ENCODE measurements around the gene OR51L1. TPM values are rescaled to one million over a fixed set of nuclear protein-coding genes. Genes with fewer than 3 reads are reported as not detected.

OR51L1 gene
- total and polyA plus RNA-seq, 2 of the 8 experiments (the other 6 are each of a cell fraction or from before 2014, with no cell fraction given): not detected

DNA sequence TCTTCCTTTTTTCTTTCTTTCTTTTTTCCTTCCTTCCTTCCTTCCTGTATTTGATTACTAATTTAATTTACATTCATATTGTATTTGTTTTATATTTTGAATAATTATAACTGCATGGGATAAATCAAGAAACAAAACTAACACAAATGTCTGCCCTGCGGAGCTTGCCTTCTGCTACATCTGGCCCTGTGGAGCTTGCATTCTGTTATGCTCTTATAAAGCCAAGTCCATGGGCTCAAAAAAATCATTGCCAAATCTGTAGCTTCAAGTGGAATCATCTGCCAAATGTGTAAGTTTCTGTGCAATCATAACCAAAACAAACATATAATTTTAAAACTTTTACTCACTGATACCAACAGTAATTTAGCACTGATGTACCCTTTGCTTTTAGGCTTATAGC, 43.7 kb downstream of the OR51L1 start:
- Histone ChIP-seq H3K14ac (ENCODE audit: insufficient read length) (no peak overlapping the region), H3K4me3 (ENCODE audit: extremely low read depth in 1 of 4, insufficient read depth in 2 of 4, low read depth in 3 of 4, low read length in 4 of 4) (no peak overlapping the region), H3K27me3 (replicated peaks in 1 of 4; ENCODE audit: control insufficient read depth in 3 of 4, extremely low read depth in 1 of 4, insufficient read depth in 3 of 4, low read length in 3 of 4) (no peaks in the 10 kb centered on the region), H3K23me2 (ENCODE audit: low read depth, low read length) (peaks cover 1% of the 10 kb centered on the region; the same call in 1 of the 2 replicates), H4K91ac (replicated peaks; ENCODE audit: insufficient read length, low read length) (no peak overlapping the region), H3K36me3 (ENCODE audit: control insufficient read depth in 2 of 4, insufficient read depth in 4 of 4, low read length in 3 of 4) (no peaks in the 10 kb centered on the region), H3K4ac (replicated peaks; ENCODE audit: insufficient read length, low read depth, low read length) (no peak overlapping the region), H4K5ac (ENCODE audit: insufficient read length, low read depth, low read length) (no peak overlapping the region), H2BK12ac (ENCODE audit: low read depth, low read length) (no peak overlapping the region), H3K79me2 (ENCODE audit: control insufficient read depth in 1 of 2, insufficient read depth in 2 of 2, low read length in 2 of 2) (no peaks in the 10 kb centered on the region), H2BK120ac (replicated peaks; ENCODE audit: low read depth, low read length) (no peak overlapping the region), H3K9ac (replicated peaks in 1 of 4; ENCODE audit: extremely low read depth in 1 of 4, low read depth in 3 of 4, low read length in 3 of 4) (no peak overlapping the region), H2AK5ac (ENCODE audit: low read depth, low read length) (no peak overlapping the region), H3K18ac (ENCODE audit: extremely low read depth, low read length) (no peak overlapping the region), H2BK5ac (ENCODE audit: low read depth, low read length) (no peak overlapping the region), H2AFZ (ENCODE audit: low read length) (no peak overlapping the region), H2BK20ac (ENCODE audit: low read length) (no peak overlapping the region), H3K79me1 (ENCODE audit: low read depth, low read length) (no peaks in the 10 kb centered on the region), H3K23ac (ENCODE audit: insufficient read length) (no peak overlapping the region), H3K9me3 (ENCODE audit: insufficient read depth in 2 of 2, low read depth in 1 of 2, low read length in 1 of 2) (no peaks in the 10 kb centered on the region), H3K4me2 (ENCODE audit: insufficient read depth in 1 of 2, low read depth in 2 of 2, low read length in 2 of 2) (no peak overlapping the region), H3K27ac (ENCODE audit: low read depth, low read length) (no peak overlapping the region), H3K4me1 (replicated peaks in 1 of 4; ENCODE audit: control insufficient read depth in 3 of 4, insufficient read depth in 4 of 4, low read length in 3 of 4) (no peaks in the 10 kb centered on the region), H4K8ac (ENCODE audit: extremely low read depth, insufficient read depth, low read length) (no peak overlapping the region), H3K56ac (replicated peaks; ENCODE audit: insufficient read length, low read depth, low read length) (no peak overlapping the region), H2BK15ac (ENCODE audit: low read length) (no peak overlapping the region), H4K20me1 (replicated peaks in 1 of 2; ENCODE audit: control insufficient read depth in 1 of 2, insufficient read depth in 2 of 2, low read length in 2 of 2) (no peaks in the 10 kb centered on the region)
- ChIA-PET POLR2A (ENCODE audit: partially characterized antibody) (no interaction called here), CTCF (ENCODE audit: partially characterized antibody) (no interaction called here)
- FAIRE-seq (no peak), DNase-seq (ENCODE audit: low read depth in 1 of 2, low spot score in 2 of 2) (no peak)
- WGBS, 2 experiments (ENCODE audit: extremely low coverage in 1 of 2, insufficient coverage in 1 of 2, insufficient read length in 1 of 2, insufficient replicate concordance in 2 of 2, low coverage in 1 of 2, low lambda C conversion rate in 2 of 2, missing lambda C conversion rate in 1 of 2): 85% methylated on average over 1 of the region's 1 CpG; no CpG with 5 or more reads in 1 of the 2 experiments
- no peak for TF ChIP-seq RNF2 (IDR thresholded peaks at IDR 0.05; ENCODE audit: borderline replicate concordance, low read depth, low read length, missing control alignments, poor library complexity, severe bottlenecking)
- TF ChIP-seq MAFK (IDR thresholded peaks at IDR 0.05; ENCODE audit: low read depth, low read length): no peak
- TF ChIP-seq SP4 (IDR thresholded peaks at IDR 0.05; ENCODE audit: low read length): no peak
- no peak for TF ChIP-seq CBX8 (IDR thresholded peaks at IDR 0.05; ENCODE audit: borderline replicate concordance, low read depth, low read length)
- TF ChIP-seq GABPA (IDR thresholded peaks at IDR 0.05; ENCODE audit: borderline replicate concordance, insufficient read depth, low read length): no peak
- TF ChIP-seq POLR2A (IDR thresholded peaks at IDR 0.05; ENCODE audit: control extremely low read depth in 1 of 2, low read depth in 2 of 2, low read length in 2 of 2): no peak
- TF ChIP-seq PHF8 (conservative IDR thresholded peaks at IDR 0.05; ENCODE audit: low read depth, low read length): no peak
- TF ChIP-seq TBP (IDR thresholded peaks at IDR 0.05; ENCODE audit: low read depth, low read length): no peak
- no peak for TF ChIP-seq CREB1 (IDR thresholded peaks at IDR 0.05)
- TF ChIP-seq POLR2AphosphoS5 (IDR thresholded peaks at IDR 0.05; ENCODE audit: low read depth, low read length): no peak
- no peak for TF ChIP-seq CTCF (IDR thresholded peaks at IDR 0.05; ENCODE audit: control extremely low read depth in 1 of 3, insufficient read depth in 1 of 3, low read depth in 1 of 3, low read length in 3 of 3)
- TF ChIP-seq E2F6 (IDR thresholded peaks at IDR 0.05): no peak
